Superior temporal gyrus (tissue), 1 donor: ENCODE data around the gene TESPA1.
"Not testable (repeated sequence)": the region's sequence is repeated elsewhere in the genome, so short reads cannot be mapped to it uniquely, and the experiment has no call there.

Experiments used
- DNase-seq: peaks from one replicate; pipeline ENCODE4 v3.0.0-alpha.2; 2016; ENCODE audit errors: extremely low spot score

TESPA1 gene

GRCh38 chr12:54984658-54985376 is at the start of gene TESPA1:
TSS of gene TESPA1 (minus strand) at chr12:54984762. CDS start at chr12:54974562, 10,200 bp downstream.
- no peak for DNase-seq

- DNase-seq = no peak
These were observed 49.7 kb upstream of the TESPA1 start for GRCh38 chr12:55034218-55034617.

- no peak for DNase-seq
These were observed 40.9 kb upstream of the TESPA1 start for GRCh38 chr12:55025508-55025907.

GRCh38 chr12:55024575-55024974 is 40.0 kb upstream of the TESPA1 start:
- DNase-seq = no peak

GRCh38 chr12:55019784-55020183 is 35.2 kb upstream of the TESPA1 start, which contains the start of gene NEUROD4:
TSS of gene NEUROD4 (plus strand) at chr12:55019974. CDS start at chr12:55026440, 6,466 bp downstream.
- DNase-seq = no peak

- no peak for DNase-seq
These were observed 32.9 kb upstream of the TESPA1 start for GRCh38 chr12:55017416-55017925.

- no peak for DNase-seq
These were observed 24.5 kb upstream of the TESPA1 start for GRCh38 chr12:55008944-55009585.

- no peak for DNase-seq
These were observed 17.8 kb upstream of the TESPA1 start for GRCh38 chr12:55002355-55002754.

GRCh38 chr12:55001198-55001868 is 16.8 kb upstream of the TESPA1 start:
- no peak for DNase-seq

- DNase-seq = no peak
These were observed 14.5 kb upstream of the TESPA1 start for GRCh38 chr12:54998958-54999510.

GRCh38 chr12:54997929-54998522 is 13.5 kb upstream of the TESPA1 start:
- no peak for DNase-seq

GRCh38 chr12:54996205-54996604 is 11.6 kb upstream of the TESPA1 start:
- no peak for DNase-seq

GRCh38 chr12:54993181-54993835 is 8.7 kb upstream of the TESPA1 start:
- DNase-seq = peak; percentile 95

- DNase-seq = peak; percentile 66
These were observed 7.4 kb upstream of the TESPA1 start for GRCh38 chr12:54991991-54992375.

GRCh38 chr12:54991161-54991990 is 6.8 kb upstream of the TESPA1 start:
- no peak for DNase-seq

GRCh38 chr12:54989829-54990228 is 5.3 kb upstream of the TESPA1 start:
- no peak for DNase-seq

- DNase-seq = peak; percentile 92
These were observed 4.0 kb upstream of the TESPA1 start for GRCh38 chr12:54988402-54989054.

- no peak for DNase-seq
These were observed 3.2 kb upstream of the TESPA1 start for GRCh38 chr12:54987611-54988231.

GRCh38 chr12:54986773-54987172 is 2.2 kb upstream of the TESPA1 start:
- DNase-seq = not testable (repeated sequence)
